Adrenal gland (tissue), 5 donors: ENCODE measurements around the gene MS4A12.
"Not testable (repeated sequence)": the region's sequence is repeated elsewhere in the genome, so short reads cannot be mapped to it uniquely, and the experiment has no call there.

ENCODE experiments used
- POLR2A ChIP-seq, 2 donors: fragments of 450-650 bp; IDR thresholded peaks; one replicate each; pipeline ENCODE4 v1.6.1; 2017; ENCODE audit warnings: antibody characterized with exemption in 2 of 2, mild to moderate bottlenecking in 2 of 2, moderate library complexity in 1 of 2
- TF ChIP-seq, protein P1 (sequence below), 6 experiments: fragments of 450-650 bp in 4 of 6; fragments of 200-600 bp in 2 of 6; sonication (generic) in 1 of 6; IDR thresholded peaks; 1 replicate in 5 of 6; 2 replicates in 1 of 6; pipeline versions ENCODE4 v1.5.1 to v1.8.0; 2016 to 2021; ENCODE audit warnings: antibody characterized with exemption in 6 of 6, mild to moderate bottlenecking in 2 of 6, moderate library complexity in 1 of 6
- donor health status: DM: no; HTN: no; CAD: no.

DNA sequence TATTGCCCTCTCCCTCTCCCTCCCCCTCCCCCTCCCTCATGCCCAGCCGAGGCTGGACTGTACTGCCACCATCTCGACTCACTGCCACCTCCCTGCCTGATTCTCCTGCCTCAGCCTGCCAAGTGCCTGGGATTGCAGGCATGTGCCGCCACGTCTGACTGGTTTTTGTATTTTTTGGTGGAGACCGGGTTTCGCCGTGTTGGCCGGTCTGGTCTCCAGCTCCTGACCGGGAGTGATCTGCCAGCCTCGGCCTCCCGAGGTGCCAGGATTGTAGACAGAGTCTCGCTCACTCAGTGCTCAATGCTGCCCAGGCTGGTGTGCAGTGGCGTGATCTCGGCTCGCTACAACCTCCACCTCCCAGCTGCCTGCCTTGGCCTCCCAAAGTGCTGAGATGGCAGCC lies 17.0 kb downstream of the MS4A12 start:
- TF ChIP-seq, protein P1, sequence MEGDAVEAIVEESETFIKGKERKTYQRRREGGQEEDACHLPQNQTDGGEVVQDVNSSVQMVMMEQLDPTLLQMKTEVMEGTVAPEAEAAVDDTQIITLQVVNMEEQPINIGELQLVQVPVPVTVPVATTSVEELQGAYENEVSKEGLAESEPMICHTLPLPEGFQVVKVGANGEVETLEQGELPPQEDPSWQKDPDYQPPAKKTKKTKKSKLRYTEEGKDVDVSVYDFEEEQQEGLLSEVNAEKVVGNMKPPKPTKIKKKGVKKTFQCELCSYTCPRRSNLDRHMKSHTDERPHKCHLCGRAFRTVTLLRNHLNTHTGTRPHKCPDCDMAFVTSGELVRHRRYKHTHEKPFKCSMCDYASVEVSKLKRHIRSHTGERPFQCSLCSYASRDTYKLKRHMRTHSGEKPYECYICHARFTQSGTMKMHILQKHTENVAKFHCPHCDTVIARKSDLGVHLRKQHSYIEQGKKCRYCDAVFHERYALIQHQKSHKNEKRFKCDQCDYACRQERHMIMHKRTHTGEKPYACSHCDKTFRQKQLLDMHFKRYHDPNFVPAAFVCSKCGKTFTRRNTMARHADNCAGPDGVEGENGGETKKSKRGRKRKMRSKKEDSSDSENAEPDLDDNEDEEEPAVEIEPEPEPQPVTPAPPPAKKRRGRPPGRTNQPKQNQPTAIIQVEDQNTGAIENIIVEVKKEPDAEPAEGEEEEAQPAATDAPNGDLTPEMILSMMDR (IDR thresholded peaks at IDR 0.05): not testable (repeated sequence)
- TF ChIP-seq POLR2A (IDR thresholded peaks at IDR 0.05): not testable (repeated sequence)
